ENCODE results near the gene IKZF3. TPM values are rescaled to one million over a fixed set of nuclear protein-coding genes. Genes with fewer than 3 reads are reported as not detected.
A peak's percentile ranks its signal among the peaks of the same experiment; 100 is the strongest.

The IKZF3 gene
- total and polyA plus RNA-seq, 7 donors = under 0.01 to 12.3 (median 0.36) TPM

GRCh38 chr17:39757176-39757662 lies 106.9 kb downstream of the IKZF3 start:
- no peak overlapping the region for H3K27ac ChIP-seq
- no peaks in the 10 kb centered on the region for H3K9me3 ChIP-seq
- peaks cover 0 to 23% (median 8%) of the 10 kb centered on the region in 3 donors for H3K27me3 ChIP-seq
- no peak overlapping the region for H3K4me3 ChIP-seq
- 84 to 86% methylated on average over 4 of the region's 4 CpGs for WGBS, 2 donors
- no peak for DNase-seq
- H3K36me3 ChIP-seq = no peaks in the 10 kb centered on the region
- intact Hi-C loops (cut with DNase I) = loop anchor here (5.0 to 10.0 kb wide), 3 partner anchors 170 to 552 kb away; partner anchors contain the start of genes LRRC3C, ORMDL3 and RPL19
- TF ChIP-seq POLR2A (IDR thresholded peaks at IDR 0.05) (no peak), CTCF (IDR thresholded peaks at IDR 0.05) (no peak), EP300 (IDR thresholded peaks at IDR 0.05) (no peak), POLR2AphosphoS5 (IDR thresholded peaks at IDR 0.05) (no peak)
- peaks cover 0 to 22% (median 16%) of the 10 kb centered on the region in 4 donors for H3K4me1 ChIP-seq

GRCh38 chr17:39756380-39757079 lies 107.6 kb downstream of the IKZF3 start:
- 63 to 66% methylated on average over 7 of the region's 7 CpGs for WGBS, 2 donors
- H3K27me3 ChIP-seq = peaks cover 0 to 16% (median 4%) of the 10 kb centered on the region in 3 donors
- peak; percentile 50 for DNase-seq
- H3K36me3 ChIP-seq = no peaks in the 10 kb centered on the region
- TF ChIP-seq EP300 (IDR thresholded peaks at IDR 0.05) = no peak
- TF ChIP-seq POLR2A (IDR thresholded peaks at IDR 0.05) = no peak
- TF ChIP-seq POLR2AphosphoS5 (IDR thresholded peaks at IDR 0.05) = no peak
- no peak for TF ChIP-seq CTCF (IDR thresholded peaks at IDR 0.05)
- no peak overlapping the region for H3K4me3 ChIP-seq
- no peak overlapping the region for H3K27ac ChIP-seq
- intact Hi-C loops (cut with DNase I) = loop anchor here (5.0 to 10.0 kb wide), 3 partner anchors 171 to 552 kb away; partner anchors contain the start of genes LRRC3C, ORMDL3 and RPL19
- peaks cover 0 to 22% (median 16%) of the 10 kb centered on the region in 4 donors for H3K4me1 ChIP-seq
- H3K9me3 ChIP-seq = no peaks in the 10 kb centered on the region

- DNase-seq = peak; percentile 56
- Histone ChIP-seq H3K4me1 (peaks cover 0 to 22% (median 16%) of the 10 kb centered on the region in 4 donors), H3K27ac (peak overlapping the region; percentile 93 to 96 (median 94)), H3K4me3 (no peak overlapping the region), H3K36me3 (no peaks in the 10 kb centered on the region), H3K9me3 (no peaks in the 10 kb centered on the region), H3K27me3 (peaks cover 0 to 8% (median 2%) of the 10 kb centered on the region in 3 donors)
- 49 to 69% methylated on average over 18 of the region's 18 CpGs for WGBS, 2 donors
- intact Hi-C loops (cut with DNase I) = loop anchor here (2.0 to 10.0 kb wide), 4 partner anchors 119 to 551 kb away; partner anchors contain the start of genes LRRC3C, ORMDL3, RPL19 and STARD3
- TF ChIP-seq POLR2AphosphoS5 (IDR thresholded peaks at IDR 0.05) = no peak
- no peak for TF ChIP-seq POLR2A (IDR thresholded peaks at IDR 0.05)
- TF ChIP-seq EP300 (IDR thresholded peaks at IDR 0.05) = no peak
- no peak for TF ChIP-seq CTCF (IDR thresholded peaks at IDR 0.05)
These were observed 108.3 kb downstream of the IKZF3 start for GRCh38 chr17:39755554-39756379.

GRCh38 chr17:39754958-39755553 lies 109.1 kb downstream of the IKZF3 start:
- H3K27me3 ChIP-seq = peaks cover 0 to 5% (median 0%) of the 10 kb centered on the region in 3 donors
- no peak for TF ChIP-seq EP300 (IDR thresholded peaks at IDR 0.05)
- TF ChIP-seq POLR2A (IDR thresholded peaks at IDR 0.05) = no peak
- no peak for TF ChIP-seq CTCF (IDR thresholded peaks at IDR 0.05)
- no peak for TF ChIP-seq POLR2AphosphoS5 (IDR thresholded peaks at IDR 0.05)
- DNase-seq = peak; percentile 69
- WGBS, 2 donors = 26 to 29% methylated on average over 21 of the region's 21 CpGs
- H3K4me3 ChIP-seq = peak overlapping the region; percentile 57 to 92 (median 77)
- H3K4me1 ChIP-seq = peaks cover 0 to 28% (median 16%) of the 10 kb centered on the region in 4 donors
- peak overlapping the region; percentile 93 to 96 (median 94) for H3K27ac ChIP-seq
- no peaks in the 10 kb centered on the region for H3K36me3 ChIP-seq
- intact Hi-C loops (cut with DNase I) = loop anchor here (1.0 to 10.0 kb wide), 7 partner anchors 25 to 550 kb away; partner anchors contain the start of genes LRRC3C, MIEN1, ORMDL3 and PGAP3
- no peaks in the 10 kb centered on the region for H3K9me3 ChIP-seq
